Panc1 (cell line): ENCODE measurements around the gene NR6A1. TPM values are rescaled to one million over a fixed set of nuclear protein-coding genes. Genes with fewer than 3 reads are reported as not detected.

Experiments
- ATAC-seq: fragments of 200-7000 bp; cut with Tn5 transposase; 2 replicates; pipeline ENCODE4 v1.9.1; 2020; ENCODE audit warnings: mild to moderate bottlenecking, moderate library complexity
- BruUV-seq: library from RNA; stranded (reverse); fragments of 400-500 nt; replicated peaks from 2 replicates; lab custom pipeline; 2021; lab: Mats Ljungman, UMichigan
- CTCF ChIA-PET: fragments of 300-600 bp; sonication (Branson Sonifier 250); formaldehyde crosslinking; loops from one replicate; lab custom pipeline; 2022; ENCODE audit warnings: antibody characterized with exemption; lab: Charles Lee
- POLR2A ChIA-PET: fragments of 300-600 bp; sonication (Branson Sonifier 250); formaldehyde crosslinking; loops from one replicate; lab custom pipeline; 2022; ENCODE audit warnings: antibody characterized with exemption; lab: Charles Lee
- DNase-seq: peaks from one replicate; pipeline ENCODE4 v3.0.0-alpha.2; 2010; ENCODE audit warnings: low read depth, low spot score
- H3K27ac ChIP-seq: 2 replicates; pipeline ENCODE4 v1.5.1; 2011; ENCODE audit warnings: mild to moderate bottlenecking, low read length, inconsistent platforms
- H3K27me3 ChIP-seq: fragments of 200-500 bp; sonication (Bioruptor generic); 2 replicates; pipeline ENCODE4 v1.6.0; 2014; ENCODE audit warnings: low read length, inconsistent platforms; ENCODE audit not compliant: control insufficient read depth, insufficient read depth
- H3K36me3 ChIP-seq: fragments of 200-500 bp; sonication (Bioruptor generic); 2 replicates; pipeline ENCODE4 v1.5.1; 2014; ENCODE audit warnings: inconsistent platforms, mild to moderate bottlenecking, low read length, moderate library complexity; ENCODE audit not compliant: control insufficient read depth, insufficient read depth
- H3K4me1 ChIP-seq: 2 replicates; pipeline ENCODE4 v1.5.1; 2011; ENCODE audit warnings: inconsistent platforms, mild to moderate bottlenecking, low read length, moderate library complexity; ENCODE audit not compliant: control insufficient read depth, insufficient read depth
- H3K4me3 ChIP-seq, 2 experiments: 2 replicates each; pipeline ENCODE4 v1.5.1; 2011 to 2012; ENCODE audit warnings: low read depth in 2 of 2, low read length in 2 of 2, mild to moderate bottlenecking in 2 of 2, inconsistent platforms in 1 of 2, moderate library complexity in 1 of 2
- H3K9me3 ChIP-seq: fragments of 200-500 bp; sonication (Bioruptor generic); 2 replicates; pipeline ENCODE4 v1.5.1; 2014; ENCODE audit warnings: low read depth, mild to moderate bottlenecking, inconsistent platforms, low read length, moderate library complexity; ENCODE audit not compliant: control insufficient read depth, insufficient read depth
- POLR2AphosphoS5 ChIP-seq: IDR thresholded peaks from 2 replicates; pipeline ENCODE4 v1.6.1; 2012; ENCODE audit warnings: mild to moderate bottlenecking, low read depth, low read length, moderate library complexity
- SIN3A ChIP-seq: IDR thresholded peaks from 2 replicates; pipeline ENCODE4 v1.6.1; 2012; ENCODE audit warnings: low read depth, mild to moderate bottlenecking, low read length, moderate library complexity, borderline replicate concordance; ENCODE audit not compliant: insufficient read depth
- TCF7L2 ChIP-seq: IDR thresholded peaks from 2 replicates; pipeline ENCODE4 v1.6.1; 2011; ENCODE audit warnings: mild to moderate bottlenecking, low read depth, low read length, inconsistent platforms
- in situ Hi-C: cut with HindIII; loops from 2 replicates; pipeline ENCODE4 v1.10.0; 2016; ENCODE audit warnings: low sequenced_read_pairs, low pct_unique_long_range_greater_than_20kb
- intact Hi-C: fragments of 100-400 bp; cut with micrococcal nuclease; formaldehyde crosslinking; loops from one replicate; pipeline ENCODE4 v1.10.0; 2022; ENCODE audit not compliant: unreplicated experiment
- total RNA-seq: library from RNA; stranded (reverse); gene quantifications from one replicate; pipeline ENCODE4 v1.2.1, GENCODE V29; 2021; ENCODE audit not compliant: unreplicated experiment
- TF ChIP-seq, protein P1 (sequence below), 2 experiments: IDR thresholded peaks; 2 replicates each; pipeline ENCODE4 v1.6.1; 2011 to 2012; ENCODE audit warnings: low read depth in 2 of 2, control low read depth in 1 of 2, low read length in 1 of 2, mild to moderate bottlenecking in 1 of 2, moderate library complexity in 1 of 2; ENCODE audit not compliant: insufficient read depth in 1 of 2
- TF ChIP-seq, protein P2 (sequence below): fragments of 450-650 bp; IDR thresholded peaks from 2 replicates; pipeline ENCODE4 v1.5.1; 2017; ENCODE audit warnings: mild to moderate bottlenecking

NR6A1 gene
- total RNA-seq, 1 experiment from 2014 or later, result 7.6 TPM

DNA sequence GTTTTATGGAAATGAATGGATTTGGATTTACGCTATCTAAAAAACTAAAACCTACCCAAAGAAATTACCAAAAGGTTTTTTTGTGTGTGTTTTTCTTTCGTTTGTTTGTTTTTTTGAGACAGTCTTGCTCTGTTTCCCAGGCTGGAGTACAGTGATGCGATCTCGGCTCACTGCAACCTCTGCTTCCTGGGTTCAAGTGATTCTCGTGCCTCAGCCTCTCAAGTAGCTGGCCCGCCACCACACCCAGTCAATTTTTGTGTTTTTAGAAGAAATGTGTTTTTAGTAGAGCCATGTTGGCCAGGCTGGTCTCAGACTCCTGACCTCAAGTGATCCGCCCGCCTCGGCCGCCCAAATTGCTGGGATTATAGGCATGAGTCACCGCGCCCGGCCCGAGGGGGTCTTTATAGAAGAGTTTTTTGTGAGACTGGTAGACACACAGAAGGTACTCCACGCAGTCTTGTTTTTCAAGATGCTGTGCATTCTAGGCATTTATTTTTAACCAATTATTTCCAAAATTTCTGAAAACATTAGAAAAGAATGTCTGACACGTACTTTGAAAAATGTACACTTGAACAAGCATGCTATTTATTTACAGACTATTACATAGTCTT lies 75.7 kb downstream of the NR6A1 start:
- ChIA-PET CTCF (no interaction called here), POLR2A (no interaction called here)
- no peak overlapping the region for H3K4me3 ChIP-seq
- H3K9me3 ChIP-seq, result no peaks in the 10 kb centered on the region
- TF ChIP-seq TCF7L2, result no peak
- TF ChIP-seq, protein P1, sequence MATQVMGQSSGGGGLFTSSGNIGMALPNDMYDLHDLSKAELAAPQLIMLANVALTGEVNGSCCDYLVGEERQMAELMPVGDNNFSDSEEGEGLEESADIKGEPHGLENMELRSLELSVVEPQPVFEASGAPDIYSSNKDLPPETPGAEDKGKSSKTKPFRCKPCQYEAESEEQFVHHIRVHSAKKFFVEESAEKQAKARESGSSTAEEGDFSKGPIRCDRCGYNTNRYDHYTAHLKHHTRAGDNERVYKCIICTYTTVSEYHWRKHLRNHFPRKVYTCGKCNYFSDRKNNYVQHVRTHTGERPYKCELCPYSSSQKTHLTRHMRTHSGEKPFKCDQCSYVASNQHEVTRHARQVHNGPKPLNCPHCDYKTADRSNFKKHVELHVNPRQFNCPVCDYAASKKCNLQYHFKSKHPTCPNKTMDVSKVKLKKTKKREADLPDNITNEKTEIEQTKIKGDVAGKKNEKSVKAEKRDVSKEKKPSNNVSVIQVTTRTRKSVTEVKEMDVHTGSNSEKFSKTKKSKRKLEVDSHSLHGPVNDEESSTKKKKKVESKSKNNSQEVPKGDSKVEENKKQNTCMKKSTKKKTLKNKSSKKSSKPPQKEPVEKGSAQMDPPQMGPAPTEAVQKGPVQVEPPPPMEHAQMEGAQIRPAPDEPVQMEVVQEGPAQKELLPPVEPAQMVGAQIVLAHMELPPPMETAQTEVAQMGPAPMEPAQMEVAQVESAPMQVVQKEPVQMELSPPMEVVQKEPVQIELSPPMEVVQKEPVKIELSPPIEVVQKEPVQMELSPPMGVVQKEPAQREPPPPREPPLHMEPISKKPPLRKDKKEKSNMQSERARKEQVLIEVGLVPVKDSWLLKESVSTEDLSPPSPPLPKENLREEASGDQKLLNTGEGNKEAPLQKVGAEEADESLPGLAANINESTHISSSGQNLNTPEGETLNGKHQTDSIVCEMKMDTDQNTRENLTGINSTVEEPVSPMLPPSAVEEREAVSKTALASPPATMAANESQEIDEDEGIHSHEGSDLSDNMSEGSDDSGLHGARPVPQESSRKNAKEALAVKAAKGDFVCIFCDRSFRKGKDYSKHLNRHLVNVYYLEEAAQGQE (IDR thresholded peaks at IDR 0.05; ENCODE audit: insufficient read depth in 1 of 2, low read depth in 2 of 2, low read length in 1 of 2), result no peak
- no peak for TF ChIP-seq POLR2AphosphoS5
- no peak for TF ChIP-seq SIN3A
- TF ChIP-seq, protein P2, sequence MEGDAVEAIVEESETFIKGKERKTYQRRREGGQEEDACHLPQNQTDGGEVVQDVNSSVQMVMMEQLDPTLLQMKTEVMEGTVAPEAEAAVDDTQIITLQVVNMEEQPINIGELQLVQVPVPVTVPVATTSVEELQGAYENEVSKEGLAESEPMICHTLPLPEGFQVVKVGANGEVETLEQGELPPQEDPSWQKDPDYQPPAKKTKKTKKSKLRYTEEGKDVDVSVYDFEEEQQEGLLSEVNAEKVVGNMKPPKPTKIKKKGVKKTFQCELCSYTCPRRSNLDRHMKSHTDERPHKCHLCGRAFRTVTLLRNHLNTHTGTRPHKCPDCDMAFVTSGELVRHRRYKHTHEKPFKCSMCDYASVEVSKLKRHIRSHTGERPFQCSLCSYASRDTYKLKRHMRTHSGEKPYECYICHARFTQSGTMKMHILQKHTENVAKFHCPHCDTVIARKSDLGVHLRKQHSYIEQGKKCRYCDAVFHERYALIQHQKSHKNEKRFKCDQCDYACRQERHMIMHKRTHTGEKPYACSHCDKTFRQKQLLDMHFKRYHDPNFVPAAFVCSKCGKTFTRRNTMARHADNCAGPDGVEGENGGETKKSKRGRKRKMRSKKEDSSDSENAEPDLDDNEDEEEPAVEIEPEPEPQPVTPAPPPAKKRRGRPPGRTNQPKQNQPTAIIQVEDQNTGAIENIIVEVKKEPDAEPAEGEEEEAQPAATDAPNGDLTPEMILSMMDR, result no peak
- intact Hi-C loops (loop anchor here (5.0 kb wide), 1 partner anchor 78 kb away; no protein-coding TSS in a partner anchor), in situ Hi-C loops (no loop called here)
- BruUV-seq, result no TSS peak
- ATAC-seq (no peak), DNase-seq (no peak)
- peaks cover 3% of the 10 kb centered on the region; the same call in 1 of the 2 replicates for H3K4me1 ChIP-seq
- no peaks in the 10 kb centered on the region for H3K36me3 ChIP-seq
- H3K27me3 ChIP-seq, result no peaks in the 10 kb centered on the region
- H3K27ac ChIP-seq, result no peak overlapping the region

DNA sequence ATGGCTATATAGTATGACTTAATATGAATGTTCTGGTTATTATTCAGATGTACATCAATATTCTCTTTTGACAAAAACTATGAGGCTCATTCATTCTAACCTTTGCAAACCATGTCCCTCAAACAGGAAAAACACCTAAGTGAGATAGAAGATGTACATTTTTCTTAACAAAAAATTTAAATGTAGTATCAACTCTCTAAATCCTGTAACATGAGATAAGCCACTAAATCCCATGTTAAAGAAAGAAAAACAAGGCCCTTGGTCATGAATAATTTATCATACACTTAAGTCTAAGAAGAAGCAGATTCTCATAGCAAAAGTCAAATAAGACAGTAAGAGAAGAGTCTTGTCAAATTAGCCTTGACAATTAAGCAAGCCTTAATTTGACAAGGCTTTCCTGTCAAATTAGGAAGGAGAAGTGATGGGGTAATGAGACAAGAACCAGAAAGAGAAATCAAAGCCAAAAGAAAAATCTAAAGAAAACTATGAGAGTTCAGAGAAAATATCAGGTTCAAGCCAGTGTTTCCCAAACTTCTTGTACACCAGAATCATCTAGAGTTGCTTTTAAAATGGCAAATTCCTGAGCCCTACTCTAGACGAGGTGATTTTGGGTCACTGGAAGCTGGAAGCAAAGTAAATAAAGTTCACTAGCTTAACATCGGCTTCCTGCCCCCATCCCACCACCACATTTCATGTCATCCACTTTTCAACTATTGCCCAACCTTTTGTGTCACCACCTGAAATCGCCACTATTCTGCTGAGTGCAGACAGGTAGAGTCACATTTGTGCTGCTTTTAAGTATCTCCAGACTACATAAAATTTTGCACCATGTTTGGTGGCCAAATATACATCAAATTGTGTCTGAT lies 76.5 kb downstream of the NR6A1 start:
- no peak overlapping the region for H3K4me3 ChIP-seq
- CTCF ChIA-PET, result interaction anchor here (0.7 kb wide), 1 partner anchor 51 kb away, joined by 3 read pairs; no protein-coding TSS in a partner anchor

More for the DNA sequence above, 76.5 kb downstream of the NR6A1 start:
- DNase-seq (no peak), ATAC-seq (no peak)
- POLR2A ChIA-PET, result no interaction called here
- TF ChIP-seq SIN3A (no peak), POLR2AphosphoS5 (no peak), TCF7L2 (no peak)
- no peaks in the 10 kb centered on the region for H3K9me3 ChIP-seq
- intact Hi-C loops, result loop anchor here (5.0 kb wide), 1 partner anchor 77 kb away; no protein-coding TSS in a partner anchor
- no peak overlapping the region for H3K27ac ChIP-seq
- H3K36me3 ChIP-seq, result no peaks in the 10 kb centered on the region
- BruUV-seq, result no TSS peak
- no peaks in the 10 kb centered on the region for H3K27me3 ChIP-seq
- in situ Hi-C loops, result no loop called here
- H3K4me1 ChIP-seq, result peaks cover 3% of the 10 kb centered on the region; the same call in 1 of the 2 replicates
